Kidney tubule cell (primary cell): ENCODE results near the gene DCLK2.
"Not testable (repeated sequence)": the region's sequence is repeated elsewhere in the genome, so short reads cannot be mapped to it uniquely, and the experiment has no call there.

ENCODE experiments used
- DNase-seq: peaks from one replicate; pipeline ENCODE4 v3.0.0-alpha.2; 2018; ENCODE audit warnings: low spot score

Gene DCLK2

DNA sequence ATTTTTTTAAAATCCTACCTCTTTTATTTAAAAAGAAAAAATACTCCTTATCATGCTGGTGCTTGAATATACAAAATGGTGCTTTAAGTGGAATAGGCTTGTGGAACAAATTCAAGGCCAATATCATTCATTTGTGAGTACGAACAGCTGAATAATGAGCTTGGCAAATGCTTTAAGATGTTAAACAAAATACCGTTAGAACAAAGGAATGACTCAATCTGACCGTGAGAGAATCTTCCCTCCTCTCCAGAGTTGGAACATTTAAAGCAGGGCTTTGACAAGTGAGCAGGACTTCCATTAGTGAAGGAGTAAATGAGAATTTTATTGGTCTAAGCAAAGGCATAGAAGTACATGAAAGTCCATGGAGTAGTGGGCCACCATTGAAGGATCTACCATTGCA, 74.5 kb downstream of the DCLK2 start:
- DNase-seq: no peak

DNA sequence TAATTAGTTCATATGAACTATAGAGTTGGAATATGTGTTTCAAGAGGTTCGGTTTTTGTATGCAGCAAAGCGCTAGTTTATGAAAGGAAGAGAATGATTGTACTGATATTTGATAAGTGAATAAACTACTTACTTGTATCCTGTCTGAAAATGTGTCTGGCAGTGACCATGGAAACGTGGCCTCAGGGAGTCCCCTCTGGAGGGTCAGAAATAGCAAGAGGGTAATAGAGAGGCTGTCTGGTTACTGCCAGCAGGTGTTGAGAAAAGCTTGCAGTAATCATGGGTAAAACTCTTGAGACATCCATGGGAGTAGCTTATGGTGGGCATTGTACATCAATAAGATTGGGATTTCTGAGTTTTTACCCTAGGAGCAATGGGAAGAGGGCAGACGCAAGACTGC, 77.1 kb downstream of the DCLK2 start:
- DNase-seq: no peak

- DNase-seq: no peak
Observed at GRCh38 chr4:150156543-150156942, 78.3 kb downstream of the DCLK2 start.

DNA sequence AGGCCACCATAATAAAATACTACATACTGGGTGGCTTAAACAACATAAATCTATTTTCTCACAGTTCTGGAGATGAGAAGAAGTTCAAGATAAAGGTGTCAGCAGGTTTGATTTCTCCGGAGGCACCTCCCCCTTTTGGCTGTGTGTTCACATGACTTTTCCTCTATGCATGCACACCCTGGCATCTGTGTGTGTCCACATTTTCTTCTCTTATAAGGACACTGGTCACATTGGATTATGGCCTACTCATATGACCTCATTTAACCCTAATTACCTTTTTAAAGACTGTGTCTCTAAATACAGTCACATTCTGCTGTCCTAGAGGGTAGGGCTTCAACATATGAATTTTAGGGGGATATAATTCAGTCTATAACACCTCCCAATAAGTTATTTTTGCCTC, 79.8 kb downstream of the DCLK2 start:
- DNase-seq: no peak

GRCh38 chr4:150160473-150160872, 82.2 kb downstream of the DCLK2 start:
- no peak for DNase-seq

DNA sequence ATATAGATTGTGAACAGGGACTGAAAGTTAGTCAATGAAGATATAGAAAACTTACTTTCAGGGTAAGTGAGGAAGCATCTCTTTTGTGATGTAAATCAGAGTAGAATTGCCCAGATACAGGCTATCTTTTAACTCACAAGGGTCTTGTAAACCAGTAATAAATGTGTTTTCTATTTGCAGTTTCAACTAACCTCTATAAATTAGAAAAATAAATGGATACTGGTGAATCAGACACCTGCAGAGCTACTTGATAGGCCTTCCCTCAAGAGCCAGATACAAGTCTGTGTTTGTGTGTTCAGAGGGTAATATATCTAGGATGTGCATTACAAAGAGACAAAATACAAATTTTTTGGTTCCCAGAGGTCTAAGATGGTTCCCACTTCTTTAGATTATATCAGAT, 82.9 kb downstream of the DCLK2 start:
- no peak for DNase-seq

- not testable (repeated sequence) for DNase-seq
Observed at GRCh38 chr4:150162020-150162419, 83.8 kb downstream of the DCLK2 start.

- DNase-seq: no peak
Observed at GRCh38 chr4:150164055-150164454, 85.8 kb downstream of the DCLK2 start.

DNA sequence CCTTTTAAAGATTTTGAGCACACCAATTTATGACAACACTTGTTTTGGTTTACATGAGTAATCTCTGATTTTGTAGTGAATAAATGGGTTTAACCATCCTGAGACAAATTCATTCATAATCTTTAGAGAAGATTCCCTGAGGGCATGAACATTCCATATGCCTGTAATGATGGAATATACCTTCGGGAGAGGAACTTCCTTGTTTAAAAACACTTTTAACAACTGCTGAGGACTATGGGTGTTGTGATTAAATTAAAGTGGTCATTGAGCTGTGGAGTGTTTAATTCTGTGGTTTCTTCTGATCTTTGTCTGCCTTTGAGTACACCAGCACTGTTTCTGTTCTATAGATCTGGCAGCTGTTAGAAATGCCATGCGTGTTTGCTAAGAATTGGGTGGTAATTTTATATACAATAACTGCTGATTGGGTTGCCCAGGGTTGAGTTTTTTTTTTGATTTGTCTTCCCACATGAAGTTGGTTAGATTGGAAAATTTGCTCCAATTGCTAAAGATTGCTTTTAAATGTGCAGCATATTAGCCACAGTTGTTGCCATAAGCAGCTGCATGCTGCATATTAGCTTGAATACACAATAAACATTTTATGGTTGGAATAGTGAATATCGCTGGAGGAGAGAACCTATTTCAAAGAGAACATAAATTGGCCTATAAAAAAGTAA, 86.8 kb downstream of the DCLK2 start:
- no peak for DNase-seq

DNA sequence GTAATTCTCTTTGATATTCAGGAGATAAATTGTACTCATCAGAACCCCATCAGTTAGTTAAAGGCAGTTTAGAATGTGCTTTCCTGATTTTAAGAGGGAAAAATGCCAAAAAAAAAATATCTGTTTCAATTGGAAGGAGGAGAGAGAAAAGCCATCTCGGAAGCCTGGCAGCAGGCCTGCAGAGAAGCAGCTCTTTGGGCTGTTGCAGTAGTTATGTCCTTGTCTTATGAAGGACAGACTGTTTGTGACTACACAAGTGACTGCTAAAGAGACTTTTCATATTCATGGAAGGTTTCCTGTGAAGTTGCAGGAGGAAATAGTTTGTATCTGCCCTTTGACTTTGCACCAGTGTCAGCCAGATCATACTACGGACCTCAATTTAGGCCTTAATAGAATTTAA, 88.8 kb downstream of the DCLK2 start:
- DNase-seq: no peak

- DNase-seq: no peak
Observed at GRCh38 chr4:150173432-150173861, 95.2 kb downstream of the DCLK2 start.

- no peak for DNase-seq
Observed at GRCh38 chr4:150173982-150174398, 95.7 kb downstream of the DCLK2 start.

DNA sequence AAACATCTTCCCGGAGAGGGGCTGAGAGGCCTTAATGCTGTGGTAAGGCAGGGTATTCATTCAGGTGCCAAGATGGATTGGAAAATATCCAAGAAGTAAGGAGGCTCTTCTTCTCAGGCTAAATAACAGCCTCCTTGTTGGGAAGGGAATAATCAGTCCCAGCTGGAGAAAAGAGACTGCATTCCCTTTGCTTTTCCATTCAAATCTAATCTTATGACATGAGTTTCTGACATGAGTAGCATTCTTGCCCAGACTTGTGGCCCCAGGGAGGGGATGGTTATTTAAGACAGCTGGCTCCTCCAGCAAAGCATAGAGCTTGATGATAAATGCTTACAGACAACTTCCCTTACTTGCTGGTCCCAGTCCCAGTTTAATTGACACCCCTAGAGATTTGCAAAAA, 98.3 kb downstream of the DCLK2 start:
- DNase-seq: no peak

GRCh38 chr4:150178161-150178560, 99.9 kb downstream of the DCLK2 start:
- peak; percentile 8 for DNase-seq

DNA sequence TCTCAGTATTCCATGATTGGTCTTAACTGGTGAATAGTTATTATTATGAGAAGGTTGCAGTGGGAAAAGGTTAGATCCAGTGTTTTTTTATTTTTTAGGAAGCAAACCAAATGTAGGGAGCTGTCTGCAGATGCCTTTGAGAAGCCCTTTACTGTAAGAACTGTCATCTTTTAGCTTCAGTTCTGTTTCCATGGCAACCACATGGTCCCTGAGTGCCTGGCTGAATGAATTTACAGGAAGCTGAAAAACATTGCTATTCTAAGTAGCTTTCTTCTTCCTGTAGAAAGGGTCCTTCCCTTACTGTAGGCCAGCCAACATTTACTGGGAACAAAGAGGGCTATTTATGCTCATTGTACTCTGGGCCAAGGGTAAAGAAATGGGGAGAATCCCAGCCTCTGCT, 103.3 kb downstream of the DCLK2 start:
- DNase-seq: peak; percentile 19

- no peak for DNase-seq
Observed at GRCh38 chr4:150182794-150183193, 104.5 kb downstream of the DCLK2 start.

GRCh38 chr4:150185033-150185432, 106.8 kb downstream of the DCLK2 start:
- DNase-seq: peak; percentile 6

GRCh38 chr4:150192986-150193385, 114.7 kb downstream of the DCLK2 start:
- DNase-seq: no peak

GRCh38 chr4:150197256-150197655, 119.0 kb downstream of the DCLK2 start:
- not testable (repeated sequence) for DNase-seq

GRCh38 chr4:150199056-150199455, 120.8 kb downstream of the DCLK2 start:
- no peak for DNase-seq

DNA sequence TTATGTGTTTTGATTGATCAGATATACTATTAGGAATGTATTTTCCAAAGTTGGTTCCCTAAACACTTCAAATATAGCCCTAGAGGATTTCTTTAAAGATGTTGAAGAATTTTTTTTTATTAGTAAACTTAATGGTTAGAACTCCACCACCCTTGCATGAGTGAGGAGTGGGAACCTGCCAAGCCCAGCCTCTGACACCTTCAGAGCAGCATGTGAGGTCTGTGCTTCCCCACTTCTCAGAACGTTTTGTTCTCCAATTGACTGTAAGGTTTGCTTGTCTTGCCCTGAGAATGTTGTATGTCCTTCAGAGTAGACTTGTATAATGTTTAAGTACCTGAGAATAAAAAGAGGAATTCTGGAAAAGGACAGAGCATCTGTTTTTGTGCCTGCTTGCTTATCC, 126.8 kb downstream of the DCLK2 start:
- no peak for DNase-seq

- DNase-seq: no peak
Observed at GRCh38 chr4:150206265-150206664, 128.0 kb downstream of the DCLK2 start.

DNA sequence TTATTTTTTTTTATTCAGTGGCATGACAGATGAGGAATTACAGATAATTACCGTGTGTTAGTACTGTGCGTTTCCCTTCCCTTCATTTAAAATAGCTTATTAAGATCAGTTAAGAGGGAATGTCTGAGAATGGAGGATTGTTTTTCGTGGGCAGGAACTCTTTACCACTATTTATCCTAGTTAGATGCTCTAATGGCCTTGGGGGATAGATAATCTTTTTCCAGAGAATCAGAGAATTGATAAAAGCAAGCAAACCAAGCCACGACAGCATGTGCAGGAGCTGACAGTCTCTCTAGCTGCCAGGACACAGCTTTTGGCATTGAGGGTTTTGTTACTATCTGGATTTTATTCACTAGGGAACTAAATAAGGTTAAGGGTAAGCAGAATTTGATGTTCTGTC, 128.7 kb downstream of the DCLK2 start:
- DNase-seq: no peak

GRCh38 chr4:150207871-150208270, 129.6 kb downstream of the DCLK2 start:
- peak; percentile 44 for DNase-seq
